ENCODE measurements around the gene ZNF783.

The ZNF783 gene

DNA sequence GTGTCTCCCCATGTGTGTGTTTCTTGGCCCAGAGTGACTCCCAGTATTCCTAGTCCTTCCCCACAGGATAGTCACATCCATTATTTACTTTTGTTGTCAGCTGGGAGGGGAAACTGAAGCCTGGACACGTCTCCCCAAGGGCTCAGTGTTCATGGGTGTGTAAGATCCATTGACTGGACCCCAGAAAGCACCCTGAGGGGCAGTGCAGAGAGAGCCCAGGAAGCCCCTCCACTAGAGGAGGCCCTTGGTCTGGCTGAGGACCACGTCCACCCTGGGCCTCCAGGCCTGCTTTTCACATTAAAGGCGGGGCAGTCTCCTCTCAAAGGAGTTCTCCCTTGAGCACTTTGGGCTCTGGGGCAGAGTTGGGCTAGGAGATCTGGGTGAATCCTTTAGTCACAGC is 21.3 kb downstream of the ZNF783 start:
- DNase-seq: no peak

DNA sequence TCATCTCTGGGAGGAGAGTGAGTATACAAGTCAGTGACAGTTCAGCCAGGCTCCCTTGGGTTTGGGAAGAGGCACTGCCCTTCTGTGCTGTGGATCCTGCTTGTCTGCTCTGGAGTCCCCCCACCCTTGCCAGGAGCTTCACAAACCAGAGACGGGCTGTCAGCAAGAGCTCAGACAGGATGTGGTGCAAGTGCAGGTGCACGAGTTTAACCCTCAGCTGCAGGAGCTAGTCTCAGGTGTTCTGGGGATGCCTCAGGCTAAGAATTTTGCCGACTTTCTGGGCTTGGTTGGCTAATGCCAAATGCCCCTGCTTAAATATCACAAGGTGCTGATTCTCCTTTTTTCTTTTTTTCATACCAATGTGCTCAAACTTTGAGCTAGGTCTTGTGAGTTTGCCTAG is 22.3 kb downstream of the ZNF783 start:
- DNase-seq: no peak

DNA sequence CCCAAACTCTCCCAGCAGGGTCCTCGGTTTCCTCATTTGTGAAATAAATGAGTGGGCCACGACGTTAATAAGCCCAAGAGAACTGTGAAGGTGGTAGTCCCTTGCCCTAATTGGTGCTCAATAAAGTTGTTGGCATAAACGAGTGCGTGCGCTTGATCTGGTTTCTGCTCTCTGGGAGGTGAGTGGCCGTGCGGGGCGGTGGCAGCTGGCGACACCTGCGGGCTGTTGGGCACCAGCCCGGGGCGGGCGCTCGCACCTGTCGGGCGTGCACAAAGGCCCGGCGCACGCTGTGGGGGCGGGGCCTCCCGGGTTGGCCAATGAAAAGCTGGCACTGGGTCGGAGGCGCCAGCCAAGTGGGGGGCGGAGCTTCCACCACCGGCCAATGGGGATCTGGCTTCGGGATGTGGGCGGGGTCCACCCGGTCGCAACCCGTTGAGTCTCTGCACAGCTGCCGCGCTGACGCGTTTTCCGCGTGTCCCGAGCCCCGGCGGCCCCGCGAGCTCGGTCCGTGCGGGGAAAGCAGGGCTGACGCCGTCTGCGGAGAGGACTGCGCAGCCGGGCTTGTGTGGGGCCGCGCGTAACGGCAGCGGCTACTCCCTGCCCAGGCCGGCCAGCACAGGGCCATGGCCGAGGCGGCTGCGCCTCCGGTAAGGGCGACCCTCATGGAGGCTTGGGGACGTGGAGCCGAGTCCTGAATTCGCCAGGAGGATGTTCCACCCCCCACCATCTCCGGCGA is 23.0 kb downstream of the ZNF783 start:
- DNase-seq: peak; percentile 87

DNA sequence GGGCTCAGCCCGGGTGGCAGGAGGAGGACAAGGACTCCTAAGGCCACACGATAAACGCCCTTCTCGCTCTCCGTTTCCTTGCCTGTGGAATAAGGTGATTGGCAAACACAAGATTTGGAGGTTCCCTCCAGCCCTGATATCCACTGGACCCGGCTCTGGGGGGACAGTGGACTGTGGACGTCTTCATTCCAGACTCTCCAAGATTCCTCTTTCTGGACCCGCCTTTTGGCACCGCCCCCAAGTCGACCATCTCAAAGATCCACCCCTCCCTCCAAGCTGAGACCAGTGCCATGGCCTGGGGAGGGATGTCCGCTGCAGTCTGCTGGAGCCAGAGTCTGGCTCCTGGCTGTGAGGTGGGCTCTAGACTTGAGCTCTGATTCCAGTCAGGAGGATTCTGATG is 23.6 kb downstream of the ZNF783 start:
- DNase-seq: no peak

DNA sequence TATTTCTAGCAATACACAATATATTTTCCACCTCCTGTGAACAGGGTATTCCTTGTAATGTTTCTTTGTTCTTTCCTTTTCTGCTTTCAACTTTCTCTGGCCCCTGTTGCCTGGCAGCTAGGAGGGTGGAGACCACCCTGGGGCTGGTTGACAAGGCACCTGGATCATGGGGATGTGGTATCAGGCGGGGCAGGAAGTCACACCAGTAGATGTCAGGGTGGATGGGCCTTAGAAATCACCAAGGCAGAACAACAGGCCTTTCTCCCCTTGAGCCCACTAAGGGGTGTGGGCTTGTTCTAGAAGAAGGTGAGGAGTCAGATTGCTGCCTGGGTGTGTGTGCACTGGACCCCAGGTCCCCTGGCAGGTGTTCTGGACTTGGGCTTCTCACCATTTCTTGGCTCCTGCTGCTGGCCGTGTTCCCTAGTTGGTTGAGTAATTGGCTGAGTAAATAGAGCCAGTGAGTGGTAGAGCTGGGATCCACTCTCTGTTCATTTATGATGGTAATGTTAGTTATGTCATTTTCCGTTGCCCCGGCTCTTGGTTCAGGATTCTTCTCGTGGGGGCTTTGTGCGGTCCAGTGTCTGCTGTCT is 24.9 kb downstream of the ZNF783 start:
- no peak for DNase-seq

DNA sequence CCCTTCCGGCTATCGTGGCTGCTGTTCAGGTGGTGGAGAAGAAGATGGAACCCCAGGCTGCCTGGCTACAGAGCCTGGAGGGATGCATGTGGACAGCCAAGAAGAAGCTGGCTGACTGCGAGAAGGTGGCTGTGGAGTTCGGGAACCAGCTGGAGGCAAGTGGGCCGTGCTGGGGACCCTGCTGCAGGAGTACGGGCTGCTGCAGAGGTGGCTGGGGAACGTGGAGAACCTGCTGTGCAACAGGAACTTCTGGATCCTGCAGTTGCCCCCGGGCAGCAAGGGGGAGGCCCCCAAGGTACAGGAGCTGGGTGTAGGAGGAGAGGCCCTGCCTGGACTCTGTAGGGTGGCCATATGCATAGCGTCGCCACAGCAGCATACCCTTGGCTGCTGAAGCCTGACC is 25.6 kb downstream of the ZNF783 start:
- no peak for DNase-seq

DNA sequence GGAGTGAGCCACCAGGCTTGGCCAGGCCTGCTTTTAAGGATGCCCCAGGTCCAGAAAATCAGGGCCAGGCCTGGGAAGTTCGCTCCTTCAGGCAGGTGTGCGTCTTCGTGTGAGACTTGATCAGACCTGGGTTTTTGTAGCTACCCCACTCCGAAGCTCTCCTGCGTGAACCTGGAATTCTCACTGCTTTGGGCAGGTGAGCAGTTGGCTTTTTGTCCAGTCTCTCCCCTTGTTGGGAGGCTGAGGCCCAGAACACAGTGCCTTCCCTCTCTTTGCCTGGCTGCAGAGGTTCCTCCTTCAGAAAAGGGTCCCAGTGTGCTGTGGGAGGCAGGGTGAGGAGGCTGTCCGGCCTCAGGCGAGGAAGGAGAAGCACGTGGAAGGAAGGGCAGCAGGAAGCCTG is 27.3 kb downstream of the ZNF783 start:
- no peak for DNase-seq

DNA sequence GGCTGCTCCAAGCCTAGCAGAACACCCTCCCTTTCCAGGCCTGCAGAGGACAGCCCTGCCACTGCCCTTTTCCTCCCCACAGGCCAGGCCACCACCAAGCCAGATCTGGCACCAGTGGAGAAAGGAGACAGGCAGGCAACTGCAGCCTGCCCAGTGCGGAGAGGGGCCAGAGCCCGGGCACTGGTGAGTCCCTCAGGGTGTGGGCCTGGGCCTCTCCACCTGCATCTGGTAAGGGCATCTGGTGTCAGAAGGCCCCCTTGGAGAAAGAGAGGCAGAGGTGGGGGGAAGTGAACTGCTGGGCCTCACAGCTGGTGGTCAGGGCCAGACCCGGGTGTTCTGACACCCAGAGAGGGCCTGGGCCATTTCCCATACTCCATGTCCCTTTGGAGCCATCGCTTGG is 27.9 kb downstream of the ZNF783 start:
- no peak for DNase-seq

DNA sequence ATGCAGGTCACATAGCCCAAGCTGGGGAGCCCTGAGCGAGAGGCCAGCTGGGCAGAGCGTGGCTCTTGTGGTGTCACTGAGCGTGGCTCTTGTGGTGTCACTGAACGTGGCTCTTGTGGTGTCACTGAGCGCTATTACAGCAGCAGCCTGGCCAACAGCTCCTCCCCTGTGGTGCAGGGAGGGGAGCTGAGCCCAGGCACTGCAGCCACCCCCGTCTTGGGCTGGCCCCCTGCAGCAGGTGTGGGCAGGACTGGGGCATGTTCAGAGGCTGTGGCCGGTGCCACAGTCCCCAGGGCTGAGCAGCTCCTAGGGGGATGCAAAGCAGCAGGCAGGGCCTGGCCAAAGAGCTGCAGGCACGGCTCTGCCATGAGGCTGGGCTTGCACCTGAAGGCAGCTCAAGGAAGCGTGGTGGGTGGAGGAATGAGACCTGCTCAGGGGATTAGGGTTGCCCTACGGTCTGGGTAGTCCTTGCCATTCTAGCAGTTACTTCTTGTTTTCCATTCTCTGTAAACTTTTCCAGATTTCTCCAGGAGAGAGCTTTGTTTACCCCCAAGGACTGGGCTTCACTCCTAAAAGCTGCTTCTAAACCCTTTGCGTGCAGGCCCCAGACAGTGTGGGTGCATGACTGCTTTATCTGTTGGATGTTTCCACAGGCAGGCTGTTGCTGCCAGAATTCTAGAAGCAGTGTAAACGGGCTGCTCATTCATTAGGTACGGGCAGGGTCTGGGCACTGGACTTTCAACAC is 29.2 kb downstream of the ZNF783 start:
- DNase-seq: no peak

DNA sequence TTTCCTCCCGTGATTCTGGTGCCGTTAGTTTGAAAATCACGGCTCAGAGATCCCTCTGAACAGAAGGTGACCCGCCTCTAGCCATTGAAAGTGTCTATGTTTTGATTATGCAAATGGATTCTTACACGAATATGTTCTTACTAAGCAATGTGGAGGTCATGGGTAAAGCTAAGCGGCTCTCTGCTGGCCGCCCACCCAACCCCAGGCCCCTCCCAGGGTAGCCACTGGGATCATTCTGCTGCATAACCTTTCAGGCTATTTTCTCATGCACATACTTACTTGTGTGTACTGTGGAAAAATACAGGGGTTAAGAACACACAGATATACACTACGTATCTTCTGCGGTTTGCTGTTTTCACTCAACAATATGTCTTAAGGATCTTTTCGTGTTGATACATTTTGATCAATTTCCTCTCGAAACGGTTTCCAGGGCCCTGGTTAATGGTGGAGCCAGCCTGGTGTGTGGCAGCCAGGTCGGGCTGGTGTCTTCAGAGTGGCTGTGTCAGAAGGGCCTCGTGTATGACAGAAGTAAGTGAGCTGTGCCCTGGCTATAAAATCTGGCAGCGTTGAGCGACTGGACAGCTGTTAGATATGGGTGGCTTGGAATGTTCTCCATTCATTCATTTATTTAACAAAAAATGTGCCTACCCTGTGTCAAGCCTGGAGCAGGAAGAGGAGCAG is 29.9 kb downstream of the ZNF783 start:
- no peak for DNase-seq

DNA sequence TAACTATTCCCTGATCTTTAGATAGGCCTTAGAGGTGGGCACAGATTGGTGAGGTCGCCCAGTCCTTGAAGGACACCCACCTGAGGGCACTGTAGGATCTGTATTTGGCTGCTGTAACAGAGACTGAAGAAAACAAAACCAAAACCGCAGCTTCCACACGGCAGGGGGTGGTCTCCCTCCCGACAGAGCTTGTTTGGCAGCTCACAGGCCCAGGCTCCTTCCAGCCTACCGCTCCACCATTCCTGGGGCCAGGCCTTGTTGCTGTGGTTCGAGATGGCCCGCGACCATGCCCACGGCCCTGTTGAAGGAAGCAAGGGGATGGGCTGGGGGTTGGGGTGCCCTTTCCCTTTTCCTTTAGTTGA is 30.4 kb downstream of the ZNF783 start:
- DNase-seq: no peak

DNA sequence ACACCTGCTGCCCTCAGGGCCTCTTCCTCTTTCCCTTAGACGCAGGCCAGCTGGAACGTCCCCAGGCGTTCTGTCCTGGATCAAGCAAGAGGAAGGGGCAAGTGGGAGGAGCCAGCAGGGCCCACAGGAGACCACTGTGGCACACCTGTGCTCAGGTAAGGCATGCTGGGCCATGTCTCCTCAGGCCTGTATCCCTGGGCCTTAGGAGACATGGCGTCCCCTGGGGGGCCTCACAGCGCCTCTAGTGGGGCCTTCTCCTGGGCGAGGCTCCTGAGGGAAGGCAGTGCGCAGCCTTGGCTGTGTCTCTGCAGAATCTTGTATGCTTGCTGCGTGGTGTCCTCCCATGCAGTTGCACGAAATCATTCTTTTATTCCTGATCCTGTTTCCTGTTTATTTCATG is 31.3 kb downstream of the ZNF783 start:
- DNase-seq: no peak

DNA sequence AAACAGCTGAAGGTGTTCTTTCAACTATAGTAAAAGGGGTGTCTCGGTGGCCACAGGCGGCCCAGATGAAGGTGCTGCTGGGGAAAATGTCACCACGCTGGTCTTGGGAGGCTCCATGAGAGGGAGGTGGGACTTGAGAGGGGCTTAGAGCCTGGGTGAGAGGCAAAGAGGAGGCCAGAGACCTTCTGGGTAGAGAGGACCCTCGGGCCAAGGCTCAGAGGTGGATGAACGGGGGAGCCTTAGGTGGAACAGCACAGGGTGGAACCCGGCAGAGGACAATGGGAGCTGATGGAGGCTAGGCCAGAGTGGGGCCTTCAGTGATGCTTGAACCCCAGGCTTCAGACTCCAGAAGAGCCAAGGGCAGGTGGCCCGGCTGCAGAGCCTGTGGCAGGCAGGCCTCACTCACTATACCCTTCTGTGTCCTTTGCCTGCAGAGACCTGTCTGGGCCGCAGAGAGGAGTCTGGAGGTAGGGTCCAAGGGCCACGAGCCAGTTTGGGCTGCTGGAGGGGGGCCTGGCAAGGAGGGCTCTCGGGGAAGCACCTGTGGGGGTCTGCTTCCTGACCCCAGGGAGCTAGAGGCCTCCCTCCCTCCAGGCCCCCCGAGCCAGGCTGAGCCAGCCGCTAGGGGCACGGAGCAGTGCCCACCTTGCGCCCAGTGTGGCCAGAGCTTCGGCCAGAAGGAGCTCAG is 32.1 kb downstream of the ZNF783 start:
- no peak for DNase-seq

DNA sequence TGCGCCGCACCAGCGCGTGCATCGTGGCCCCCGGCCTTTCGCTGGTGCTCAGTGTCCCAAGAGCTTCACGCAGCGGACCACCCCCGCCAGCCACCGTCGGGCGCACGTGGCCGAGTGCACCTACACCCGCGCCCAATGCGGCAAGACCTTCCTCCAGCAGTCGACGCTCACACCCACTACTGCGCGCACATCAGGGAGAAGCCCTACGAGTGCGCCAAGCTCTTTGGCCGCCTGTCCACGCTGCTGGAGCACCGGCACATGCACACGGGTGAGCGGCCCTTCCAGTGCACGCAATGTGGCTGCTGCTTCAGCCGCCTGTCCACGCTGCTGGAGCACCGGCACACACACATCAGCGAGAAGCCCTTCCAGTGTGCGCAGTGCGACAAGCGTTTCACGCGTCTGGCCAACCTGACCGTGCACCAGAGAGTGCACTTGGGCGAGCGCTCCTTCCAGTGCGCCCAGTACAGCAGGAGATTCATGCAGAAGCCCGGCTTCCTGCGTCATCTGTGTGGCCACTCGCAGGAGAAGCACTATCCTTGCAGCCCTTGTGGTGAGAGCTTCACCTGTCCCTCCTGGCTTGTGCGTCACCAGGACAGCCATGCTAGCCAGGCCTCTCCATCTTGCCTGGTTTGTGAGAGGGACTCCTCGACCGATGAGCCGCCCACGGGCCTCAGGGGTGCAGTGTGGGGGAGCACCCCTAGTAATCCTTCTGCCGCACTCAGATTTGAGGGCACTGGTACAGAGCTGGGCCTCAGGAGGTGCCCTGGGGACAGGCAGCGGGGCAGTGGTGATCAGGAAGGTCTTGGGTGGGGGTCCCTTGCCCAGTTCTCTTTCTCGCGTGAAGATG is 32.9 kb downstream of the ZNF783 start:
- DNase-seq: no peak

DNA sequence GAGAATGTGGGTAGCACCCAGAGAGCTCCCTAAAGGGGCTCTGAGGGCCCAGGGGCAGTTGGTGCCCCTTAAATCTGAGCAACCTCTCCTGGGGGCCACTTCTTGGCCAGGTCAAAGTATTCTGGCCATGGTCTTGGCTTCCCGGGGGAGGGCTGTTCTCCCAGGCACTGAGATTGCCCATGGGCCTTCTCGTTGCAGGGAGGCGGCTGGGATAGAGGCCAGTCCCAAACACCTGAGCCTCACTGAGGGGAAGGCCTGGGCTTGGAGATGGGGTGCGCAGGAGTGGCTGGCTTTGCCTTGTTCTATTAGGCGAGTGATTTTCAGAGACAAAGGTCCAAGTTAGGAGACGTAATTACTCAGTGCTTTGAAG is 33.5 kb downstream of the ZNF783 start:
- no peak for DNase-seq

DNA sequence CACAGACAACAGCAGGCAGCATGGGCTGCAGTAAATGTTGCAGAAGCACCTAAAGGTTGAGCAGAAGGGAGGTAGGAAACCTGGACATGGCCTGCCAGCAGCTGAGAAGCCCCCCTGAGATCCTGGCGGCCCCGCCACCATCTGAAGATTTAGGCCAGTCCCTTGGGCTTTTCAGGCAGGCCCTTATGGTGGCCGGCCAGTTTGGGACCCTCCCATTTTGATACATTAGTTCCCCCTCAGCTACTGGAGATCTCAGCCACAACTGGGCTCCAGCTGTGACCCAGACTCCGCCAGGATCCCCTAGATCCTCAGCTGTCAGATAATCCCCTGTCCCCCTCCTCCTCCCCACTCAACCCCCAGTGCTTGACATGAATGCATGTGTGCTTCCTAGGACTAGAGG is 34.4 kb downstream of the ZNF783 start:
- no peak for DNase-seq

DNA sequence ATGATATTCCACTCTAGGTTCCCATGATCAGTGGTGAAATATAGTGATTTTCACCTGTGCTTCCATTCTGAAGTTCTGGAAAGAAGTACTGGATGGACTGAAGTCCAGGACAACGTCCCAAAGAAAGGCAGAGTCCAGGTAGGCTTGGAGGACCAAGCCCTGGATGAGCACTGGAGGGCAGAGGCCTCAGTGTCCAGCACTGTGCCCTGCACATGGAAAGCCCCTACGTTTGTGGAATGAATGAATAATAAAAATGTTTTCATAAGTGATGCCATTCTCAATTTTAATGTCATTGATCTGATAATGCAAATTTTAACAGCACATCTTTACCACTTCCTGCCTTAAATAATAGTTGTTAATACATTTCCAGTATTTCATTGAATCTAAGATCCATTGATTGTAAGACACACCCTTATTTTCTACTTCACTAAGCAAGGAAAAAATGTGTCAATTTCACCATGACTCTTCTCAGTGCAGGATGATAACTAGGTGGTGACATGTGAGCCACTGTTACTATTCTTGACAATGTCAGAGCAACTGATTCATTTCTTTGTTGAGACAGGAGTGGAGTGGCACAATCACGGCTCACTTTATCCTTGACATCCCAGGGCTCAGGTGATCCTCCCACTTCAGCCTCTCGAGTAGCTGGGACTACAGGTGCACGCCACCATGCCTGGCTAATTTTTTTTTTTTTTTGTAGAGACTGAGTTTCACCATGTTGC is 35.2 kb downstream of the ZNF783 start:
- DNase-seq: no peak

DNA sequence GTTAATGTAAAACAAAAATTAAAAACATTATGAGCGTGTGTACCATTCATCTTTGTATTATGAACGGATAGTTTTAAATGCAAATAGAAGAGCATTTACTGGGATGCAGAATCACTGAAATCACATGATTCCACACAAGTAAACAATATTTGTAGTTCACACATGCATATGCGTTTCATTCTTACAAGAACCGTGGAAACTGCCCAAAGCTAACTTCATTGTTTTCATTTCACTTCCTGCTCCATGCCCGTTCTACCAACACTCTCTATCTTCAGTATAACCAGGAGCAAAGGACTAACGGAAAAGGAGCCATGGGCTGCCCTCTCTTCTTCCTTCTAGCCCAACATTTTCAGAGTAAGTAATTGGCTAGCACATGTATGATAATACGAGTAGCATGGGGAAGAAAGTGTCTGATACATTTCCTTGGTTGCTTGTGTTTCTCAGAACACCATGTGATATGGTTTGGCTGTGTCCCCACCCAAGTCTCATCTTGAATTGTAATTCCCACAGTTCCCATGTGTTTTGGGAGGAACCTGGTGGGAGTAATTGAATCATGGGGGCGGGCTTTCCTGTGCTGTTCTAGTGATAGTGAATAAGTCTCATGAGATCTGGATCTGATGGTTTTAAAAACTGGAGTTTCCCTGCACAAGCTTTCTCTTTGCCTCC is 38.8 kb downstream of the ZNF783 start:
- DNase-seq: no peak

DNA sequence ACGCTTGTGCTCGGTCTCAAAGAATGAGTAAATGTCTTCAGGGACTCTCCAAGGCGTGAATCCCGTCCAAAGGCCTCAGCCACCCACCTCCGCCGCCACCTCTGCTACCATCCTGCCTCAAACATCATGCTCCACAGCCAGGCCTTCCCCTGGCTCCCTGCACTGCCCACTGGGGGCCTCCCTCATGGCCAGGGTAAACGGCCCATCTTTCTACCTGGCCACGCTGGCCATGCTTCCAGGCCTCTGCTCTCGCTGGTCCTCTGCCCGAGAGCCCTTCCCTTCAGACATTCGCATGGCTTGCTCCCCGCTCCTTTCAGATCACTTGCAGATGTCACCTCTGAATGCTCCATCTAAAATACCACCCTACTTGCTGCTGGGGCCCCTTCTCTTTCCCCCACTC is 40.2 kb downstream of the ZNF783 start:
- DNase-seq: no peak

DNA sequence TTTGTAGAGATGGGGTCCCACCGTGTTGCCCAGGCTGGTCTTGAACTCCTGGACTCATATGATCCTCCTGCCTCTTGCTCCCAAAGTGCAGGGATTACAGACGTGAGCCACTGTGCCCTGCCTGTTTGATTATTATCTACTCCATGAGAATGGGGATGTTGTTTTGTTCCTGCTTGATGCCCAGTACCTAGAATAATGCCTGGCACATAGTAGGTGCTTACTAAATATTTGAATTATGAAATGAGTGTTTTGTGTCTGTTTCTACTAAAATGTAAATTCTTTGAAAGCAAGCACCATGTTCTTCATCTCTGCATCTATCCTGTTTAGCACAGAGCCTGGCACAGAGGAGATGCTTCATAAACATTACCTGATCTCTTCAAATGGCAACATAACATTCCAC is 40.9 kb downstream of the ZNF783 start:
- no peak for DNase-seq

DNA sequence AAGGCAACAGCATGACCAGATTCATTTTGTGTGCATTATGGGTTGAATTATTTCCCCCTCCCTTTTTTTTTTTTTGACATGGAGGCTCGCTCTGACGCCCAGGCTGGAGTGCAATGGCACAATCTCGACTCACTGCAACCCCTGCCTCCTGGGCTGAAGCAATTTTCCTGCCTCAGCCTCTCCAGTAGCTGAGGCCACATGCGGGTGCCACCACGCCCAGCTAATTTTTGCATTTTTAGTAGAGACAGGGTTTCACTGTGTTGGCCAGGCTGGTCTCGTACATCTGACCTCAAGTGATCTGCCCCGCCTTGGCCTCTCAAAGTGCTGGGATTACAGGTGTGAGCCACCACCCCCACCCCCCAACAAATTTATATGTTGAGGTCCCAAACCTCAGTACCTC is 42.0 kb downstream of the ZNF783 start:
- no peak for DNase-seq

Data from T1000 (cell line).